H1 (cell line): ENCODE measurements around the gene OLFM2. TPM values are rescaled to one million over a fixed set of nuclear protein-coding genes. Genes with fewer than 3 reads are reported as not detected.

Experiments used
- CEBPB ChIP-seq: IDR thresholded peaks from 2 replicates; pipeline ENCODE4 v1.6.1; 2012; ENCODE audit warnings: low read depth, low read length
- polyA plus RNA-seq, 7 experiments: library from polyadenylated mRNA; depleted of rRNA in 3 of 7; stranded (reverse) in 5 of 7; unstranded in 2 of 7; fragments of >200 nt in 5 of 7; fragments of 200-250 nt in 2 of 7; gene quantifications; 1 replicate in 5 of 7; 2 replicates in 1 of 7; 4 replicates in 1 of 7; pipeline versions ENCODE4 v1.2.1 to v1.2.3, GENCODE V29; 2011 to 2013; ENCODE audit warnings: missing spikeins in 2 of 7, mixed read lengths in 2 of 7
- total RNA-seq: library from RNA; stranded (reverse); fragmentation: NEBNext Ultra II Directional; extraction: Animal tissue kit (Norgen Biotek cat#: 25700); gene quantifications from 2 replicates; pipeline ENCODE4 v1.2.1, GENCODE V29; 2021

OLFM2 gene
- total and polyA plus RNA-seq, 2 of the 8 experiments (the other 6 are each of a cell fraction or from before 2014, with no cell fraction given) = 68.2 to 151 TPM

- TF ChIP-seq CEBPB = no peak
Observed at GRCh38 chr19:9811139-9811538, 125.2 kb downstream of the OLFM2 start (continued).
